Trophoblast cell (in vitro differentiated cells and primary cell): ENCODE data around the gene SAMD9. TPM values are rescaled to one million over a fixed set of nuclear protein-coding genes. Genes with fewer than 3 reads are reported as not detected.
A peak's percentile ranks its signal among the peaks of the same experiment; 100 is the strongest.

Source experiments
- DNase-seq, 2 donors: peaks; one replicate each; pipeline ENCODE4 v3.0.0-alpha.2; 2016
- H2AFZ ChIP-seq: 2 replicates; pipeline ENCODE4 v1.6.1; 2013; ENCODE audit warnings: low read length, moderate library complexity, mild to moderate bottlenecking; ENCODE audit not compliant: insufficient read depth, poor library complexity
- H2AK5ac ChIP-seq: 2 replicates; pipeline ENCODE4 v1.6.1; 2013; ENCODE audit warnings: mild to moderate bottlenecking, low read length
- H2BK120ac ChIP-seq: 2 replicates; pipeline ENCODE4 v1.6.1; 2013; ENCODE audit warnings: low read length, mild to moderate bottlenecking, moderate library complexity; ENCODE audit not compliant: insufficient read depth, poor library complexity
- H2BK12ac ChIP-seq: 2 replicates; pipeline ENCODE4 v1.6.1; 2013; ENCODE audit warnings: mild to moderate bottlenecking, low read length, moderate library complexity
- H2BK5ac ChIP-seq: 2 replicates; pipeline ENCODE4 v1.6.1; 2013; ENCODE audit warnings: low read length, low read depth, moderate library complexity, mild to moderate bottlenecking; ENCODE audit not compliant: poor library complexity
- H3K14ac ChIP-seq: 2 replicates; pipeline ENCODE4 v1.6.1; 2013; ENCODE audit warnings: mild to moderate bottlenecking, low read length
- H3K18ac ChIP-seq: 2 replicates; pipeline ENCODE4 v1.6.1; 2013; ENCODE audit warnings: mild to moderate bottlenecking, low read length
- H3K23ac ChIP-seq: 2 replicates; pipeline ENCODE4 v1.6.1; 2013; ENCODE audit warnings: low read length
- H3K27ac ChIP-seq: 2 replicates; pipeline ENCODE4 v1.5.1; 2013; ENCODE audit warnings: low read depth, mild to moderate bottlenecking, inconsistent platforms, low read length, moderate library complexity
- H3K27me3 ChIP-seq: 2 replicates; pipeline ENCODE4 v1.6.1; 2013; ENCODE audit warnings: inconsistent platforms, mild to moderate bottlenecking, low read length, moderate library complexity; ENCODE audit not compliant: insufficient read depth
- H3K36me3 ChIP-seq, 2 experiments: 1 replicate in 1 of 2; 2 replicates in 1 of 2; pipeline ENCODE4 v1.6.1; 2013; ENCODE audit warnings: low read length in 2 of 2, mild to moderate bottlenecking in 2 of 2, moderate library complexity in 1 of 2; ENCODE audit not compliant: insufficient read depth in 2 of 2, control insufficient read depth in 1 of 2
- H3K4ac ChIP-seq: 2 replicates; pipeline ENCODE4 v1.6.1; 2013; ENCODE audit warnings: low read depth, mild to moderate bottlenecking, low read length, moderate library complexity
- H3K4me1 ChIP-seq, 2 experiments: 1 replicate in 1 of 2; 2 replicates in 1 of 2; pipeline ENCODE4 v1.6.1; 2013; ENCODE audit warnings: low read length in 2 of 2, mild to moderate bottlenecking in 2 of 2, moderate library complexity in 1 of 2; ENCODE audit not compliant: insufficient read depth in 2 of 2, control insufficient read depth in 1 of 2
- H3K4me2 ChIP-seq: 2 replicates; pipeline ENCODE4 v1.6.1; 2013; ENCODE audit warnings: inconsistent platforms, mild to moderate bottlenecking, low read length, moderate library complexity
- H3K4me3 ChIP-seq: 2 replicates; pipeline ENCODE4 v1.5.1; 2013; ENCODE audit warnings: mild to moderate bottlenecking, low read depth, low read length, inconsistent platforms
- H3K79me1 ChIP-seq: one replicate; pipeline ENCODE4 v1.6.1; 2013; ENCODE audit warnings: low read length
- H3K79me2 ChIP-seq: 2 replicates; pipeline ENCODE4 v1.6.1; 2013; ENCODE audit warnings: low read length, mild to moderate bottlenecking; ENCODE audit not compliant: control insufficient read depth, insufficient read depth, poor library complexity
- H3K9ac ChIP-seq: 2 replicates; pipeline ENCODE4 v1.6.1; 2013; ENCODE audit warnings: mild to moderate bottlenecking, low read length
- H3K9me3 ChIP-seq: 2 replicates; pipeline ENCODE4 v1.6.1; 2013; ENCODE audit warnings: low read depth, mild to moderate bottlenecking, control low read depth, inconsistent platforms, low read length; ENCODE audit not compliant: insufficient read depth
- H4K12ac ChIP-seq: 2 replicates; pipeline ENCODE4 v1.6.1; 2013; ENCODE audit warnings: low read depth, mild to moderate bottlenecking, low read length, moderate library complexity
- H4K8ac ChIP-seq: 2 replicates; pipeline ENCODE4 v1.6.1; 2013; ENCODE audit warnings: low read depth, mild to moderate bottlenecking, low read length, moderate library complexity
- H4K91ac ChIP-seq: one replicate; pipeline ENCODE4 v1.6.1; 2013; ENCODE audit warnings: low read depth, mild to moderate bottlenecking, low read length, moderate library complexity
- WGBS: extraction: QIAGEN DNeasy Blood & Tissue Kit; methylation state at CpG from one replicate; pipeline ENCODE4 v1.1.7; 2013; ENCODE audit warnings: missing lambda C conversion rate; ENCODE audit not compliant: insufficient read length, insufficient coverage; ENCODE audit errors: extremely low coverage; 5-methylcytosine and 5-hydroxymethylcytosine counted together
- polyA plus RNA-seq: library from polyadenylated mRNA; stranded (reverse); fragments of 200-250 nt; gene quantifications from 2 replicates; pipeline ENCODE4 v1.2.3, GENCODE V29; 2013

The SAMD9 gene
- polyA plus RNA-seq: 0.01 TPM in 2 replicates

GRCh38 chr7:93117852-93118530 lies at the start of gene SAMD9:
Gene SAMD9, minus strand, starts transcription at chr7:93117979. Its CDS starts 11,882 bp downstream, at chr7:93106097.
- Histone ChIP-seq H3K4me3 (no peak within 1 kb of the TSS), H3K9me3 (no peaks in the 10 kb centered on the region), H2BK12ac (no peak within 1 kb of the TSS), H4K8ac (no peak within 1 kb of the TSS), H3K27me3 (no peaks in the 10 kb centered on the region), H3K4me2 (no peak within 1 kb of the TSS), H4K91ac (no peak within 1 kb of the TSS), H3K36me3 (no peaks in the 10 kb centered on the region), H3K9ac (no peak within 1 kb of the TSS), H3K79me2 (no peaks in the 10 kb centered on the region), H2BK120ac (no peak within 1 kb of the TSS), H3K4me1 (no peaks in the 10 kb centered on the region), H3K4ac (no peak within 1 kb of the TSS), H3K14ac (no peak within 1 kb of the TSS), H4K12ac (no peak within 1 kb of the TSS), H3K23ac (no peak within 1 kb of the TSS), H3K79me1 (no peaks in the 10 kb centered on the region), H2AFZ (no peak within 1 kb of the TSS), H3K18ac (no peak within 1 kb of the TSS), H2AK5ac (no peak within 1 kb of the TSS), H2BK5ac (no peak within 1 kb of the TSS), H3K27ac (no peak within 1 kb of the TSS)
- peak; percentile 29 to 82 for DNase-seq
- WGBS: no CpG with 5 or more reads among the region's 4 CpGs

- Histone ChIP-seq H3K18ac (no peak overlapping the region), H3K9me3 (peaks cover 7% of the 10 kb centered on the region), H2BK120ac (no peak overlapping the region), H3K9ac (no peak overlapping the region), H3K4me3 (no peak overlapping the region), H2AFZ (no peak overlapping the region), H3K36me3 (no peaks in the 10 kb centered on the region), H4K91ac (no peak overlapping the region), H4K12ac (no peak overlapping the region), H2BK5ac (no peak overlapping the region), H3K14ac (no peak overlapping the region), H3K27ac (no peak overlapping the region), H3K79me1 (no peaks in the 10 kb centered on the region), H3K79me2 (no peaks in the 10 kb centered on the region), H4K8ac (no peak overlapping the region), H3K4me1 (no peaks in the 10 kb centered on the region), H2AK5ac (no peak overlapping the region), H3K4me2 (no peak overlapping the region), H3K27me3 (no peaks in the 10 kb centered on the region), H2BK12ac (no peak overlapping the region), H3K23ac (no peak overlapping the region), H3K4ac (no peak overlapping the region)
- no peak for DNase-seq
- WGBS: no CpG with 5 or more reads among the region's 1 CpG
These were observed 47.7 kb upstream of the SAMD9 start for GRCh38 chr7:93165447-93165846.

GRCh38 chr7:93164766-93165165 lies 47.0 kb upstream of the SAMD9 start:
- H2BK12ac ChIP-seq: no peak overlapping the region
- no peak overlapping the region for H4K91ac ChIP-seq
- H2BK5ac ChIP-seq: no peak overlapping the region
- no peak overlapping the region for H3K4me2 ChIP-seq
- no peak overlapping the region for H4K12ac ChIP-seq
- no peak overlapping the region for H3K18ac ChIP-seq
- no peak overlapping the region for H3K23ac ChIP-seq
- no peak overlapping the region for H2AFZ ChIP-seq
- no peaks in the 10 kb centered on the region for H3K4me1 ChIP-seq
- H4K8ac ChIP-seq: no peak overlapping the region
- no peaks in the 10 kb centered on the region for H3K27me3 ChIP-seq
- DNase-seq: no peak
- H3K9me3 ChIP-seq: peaks cover 1% of the 10 kb centered on the region
- H2BK120ac ChIP-seq: no peak overlapping the region
- no peaks in the 10 kb centered on the region for H3K36me3 ChIP-seq
- H3K4me3 ChIP-seq: no peak overlapping the region
- no peak overlapping the region for H3K4ac ChIP-seq
- H3K79me1 ChIP-seq: no peaks in the 10 kb centered on the region
- no CpG with 5 or more reads among the region's 2 CpGs for WGBS
- H3K27ac ChIP-seq: no peak overlapping the region
- no peak overlapping the region for H3K14ac ChIP-seq
- H3K9ac ChIP-seq: no peak overlapping the region
- no peak overlapping the region for H2AK5ac ChIP-seq
- no peaks in the 10 kb centered on the region for H3K79me2 ChIP-seq

GRCh38 chr7:93161181-93161762 lies 43.5 kb upstream of the SAMD9 start:
- no peak overlapping the region for H3K18ac ChIP-seq
- H3K14ac ChIP-seq: no peak overlapping the region
- no peaks in the 10 kb centered on the region for H3K36me3 ChIP-seq
- H3K4me3 ChIP-seq: no peak overlapping the region
- H3K4ac ChIP-seq: no peak overlapping the region
- H3K4me1 ChIP-seq: no peaks in the 10 kb centered on the region
- H2BK12ac ChIP-seq: no peak overlapping the region
- H2BK5ac ChIP-seq: no peak overlapping the region
- no peak overlapping the region for H2AK5ac ChIP-seq
- no peaks in the 10 kb centered on the region for H3K79me2 ChIP-seq
- no peak overlapping the region for H4K91ac ChIP-seq
- H3K79me1 ChIP-seq: no peaks in the 10 kb centered on the region
- no peak overlapping the region for H4K8ac ChIP-seq
- no peak overlapping the region for H3K23ac ChIP-seq
- no peak overlapping the region for H2AFZ ChIP-seq
- no CpG with 5 or more reads among the region's 3 CpGs for WGBS
- no peaks in the 10 kb centered on the region for H3K27me3 ChIP-seq
- no peaks in the 10 kb centered on the region for H3K9me3 ChIP-seq
- no peak overlapping the region for H3K27ac ChIP-seq
- no peak overlapping the region for H4K12ac ChIP-seq
- peak; percentile 25 to 70 for DNase-seq
- H3K9ac ChIP-seq: no peak overlapping the region
- no peak overlapping the region for H3K4me2 ChIP-seq
- no peak overlapping the region for H2BK120ac ChIP-seq
